GM12872 (cell line): ENCODE measurements around the gene RAPH1.

ENCODE experiments used
- CTCF ChIP-seq: IDR thresholded peaks from 3 replicates; pipeline ENCODE4 v1.5.1; 2011; ENCODE audit warnings: low read depth, mild to moderate bottlenecking, low read length, moderate library complexity; ENCODE audit not compliant: insufficient read depth

Gene RAPH1

GRCh38 chr2:203562268-203562667 lies 27.2 kb upstream of the RAPH1 start:
- no peak for TF ChIP-seq CTCF

GRCh38 chr2:203559641-203560040 lies 24.5 kb upstream of the RAPH1 start:
- TF ChIP-seq CTCF: no peak

- TF ChIP-seq CTCF: no peak
Observed at GRCh38 chr2:203553784-203554183, 18.7 kb upstream of the RAPH1 start.

GRCh38 chr2:203551778-203552177 lies 16.7 kb upstream of the RAPH1 start:
- no peak for TF ChIP-seq CTCF

- TF ChIP-seq CTCF: no peak
Observed at GRCh38 chr2:203550266-203550665, 15.2 kb upstream of the RAPH1 start.

- no peak for TF ChIP-seq CTCF
Observed at GRCh38 chr2:203549406-203549805, 14.3 kb upstream of the RAPH1 start.

GRCh38 chr2:203548887-203549286 lies 13.8 kb upstream of the RAPH1 start:
- TF ChIP-seq CTCF: no peak

- TF ChIP-seq CTCF: no peak
Observed at GRCh38 chr2:203547356-203547755, 12.3 kb upstream of the RAPH1 start.
